Endometrial microvascular endothelial cells (primary cell): ENCODE data around the gene THAP4. TPM values are rescaled to one million over a fixed set of nuclear protein-coding genes. Genes with fewer than 3 reads are reported as not detected.
"Not testable (repeated sequence)": the region's sequence is repeated elsewhere in the genome, so short reads cannot be mapped to it uniquely, and the experiment has no call there.

ENCODE experiments used
- in situ Hi-C: cut with HindIII; loops from 2 replicates; pipeline ENCODE4 v1.10.0; 2017; ENCODE audit warnings: low sequenced_read_pairs, low pct_unique_long_range_greater_than_20kb; ENCODE audit errors: inconsistent ontology term
- total RNA-seq: library from RNA; depleted of rRNA; stranded (reverse); fragments of >200 nt; gene quantifications from one replicate; pipeline ENCODE4 v1.2.3, GENCODE V29; 2015; ENCODE audit errors: inconsistent ontology term

THAP4 gene
- total RNA-seq, 1 donor from 2014 or later, result 47.6 TPM

DNA sequence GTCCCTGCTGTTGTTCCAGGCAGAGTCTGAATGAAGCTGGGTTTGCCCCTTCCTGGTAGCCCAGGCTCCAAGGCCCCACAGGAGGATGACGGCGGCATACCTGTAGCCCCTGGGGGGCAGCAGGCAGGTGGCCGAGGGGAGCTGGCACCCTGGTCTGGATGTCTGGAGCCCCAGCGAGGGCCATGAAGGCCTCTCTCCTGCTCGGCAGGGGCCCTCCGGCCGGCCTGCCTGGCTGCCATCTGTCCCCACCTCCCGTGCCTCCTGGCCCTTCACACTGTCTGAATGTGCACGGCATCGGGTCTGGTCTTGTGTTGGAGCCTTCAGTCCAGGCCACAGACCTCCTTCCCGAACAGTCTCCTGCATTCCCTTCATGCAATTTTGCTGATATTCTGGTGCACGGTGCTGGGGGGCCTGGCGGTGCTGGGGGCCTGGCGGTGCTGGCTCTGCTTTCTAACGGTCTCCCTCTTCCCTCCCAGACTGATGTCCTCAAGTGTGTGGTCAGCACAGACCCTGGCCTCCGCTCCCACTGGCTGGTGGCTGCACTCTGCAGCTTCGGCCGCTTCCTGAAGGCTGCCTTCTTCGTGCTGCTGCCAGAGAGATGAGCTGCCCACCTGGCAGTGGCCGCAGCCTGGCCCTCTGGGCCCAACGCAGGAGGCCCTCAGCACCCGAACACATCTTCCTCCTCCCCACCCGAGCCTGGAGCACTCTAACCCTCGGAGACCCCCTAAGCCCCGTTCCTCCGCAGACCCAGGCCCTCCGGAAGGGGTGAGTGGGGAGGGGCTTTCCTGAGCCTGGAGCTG lies 64.9 kb downstream of the THAP4 start:
- in situ Hi-C loops, result no loop called here

DNA sequence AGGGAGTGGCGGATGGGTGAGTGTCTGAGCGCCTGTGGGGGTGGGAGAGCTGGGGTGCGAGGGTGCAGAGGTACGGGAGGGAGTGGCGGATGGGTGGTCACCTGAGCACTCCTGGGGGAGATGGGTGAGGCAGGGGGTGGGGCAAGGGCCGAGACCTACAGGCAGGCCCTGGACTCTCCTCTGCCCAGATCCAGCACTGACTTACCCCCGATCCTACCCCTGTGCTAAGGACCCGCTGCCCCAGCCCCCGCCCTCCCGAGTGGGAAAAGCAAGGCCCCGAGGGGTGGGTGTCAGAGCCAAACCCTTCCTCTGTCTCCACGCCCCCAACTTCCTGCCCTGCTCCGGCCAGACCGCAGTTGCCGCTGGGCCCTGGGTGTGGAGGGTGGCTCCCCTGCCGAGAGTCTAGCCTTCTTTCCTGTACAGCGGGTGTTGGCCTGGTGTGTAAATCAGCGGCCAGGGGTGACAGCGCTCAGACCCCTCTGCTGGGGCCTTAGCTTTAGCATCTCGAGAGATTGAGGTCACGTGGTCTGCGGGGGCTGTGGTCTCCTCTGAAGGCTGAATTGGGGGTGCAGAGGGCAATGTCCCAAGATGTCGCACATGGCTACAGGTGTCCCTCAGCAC lies 65.9 kb downstream of the THAP4 start:
- in situ Hi-C loops, result no loop called here

DNA sequence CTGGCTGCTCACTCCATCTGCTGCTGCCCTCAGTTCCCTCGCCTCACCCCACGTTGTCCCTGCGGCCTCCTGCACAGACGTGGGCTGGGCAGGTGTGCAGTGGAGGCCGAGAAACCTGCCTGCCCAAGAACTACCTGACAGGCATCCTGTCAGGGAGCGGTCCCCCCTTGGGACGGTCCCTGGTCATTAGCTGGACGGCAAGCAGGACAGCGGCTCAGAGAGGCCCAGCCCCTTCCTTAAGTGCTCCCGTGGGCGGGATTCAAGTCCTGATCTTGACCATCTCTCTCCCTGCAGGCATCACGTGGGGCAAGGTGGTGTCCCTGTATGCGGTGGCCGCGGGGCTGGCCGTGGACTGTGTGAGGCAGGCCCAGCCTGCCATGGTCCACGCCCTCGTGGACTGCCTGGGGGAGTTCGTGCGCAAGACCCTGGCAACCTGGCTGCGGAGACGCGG lies 67.1 kb downstream of the THAP4 start:
- in situ Hi-C loops, result no loop called here

- in situ Hi-C loops, result no loop called here
These were observed 68.2 kb downstream of the THAP4 start for GRCh38 chr2:241568726-241569125.

DNA sequence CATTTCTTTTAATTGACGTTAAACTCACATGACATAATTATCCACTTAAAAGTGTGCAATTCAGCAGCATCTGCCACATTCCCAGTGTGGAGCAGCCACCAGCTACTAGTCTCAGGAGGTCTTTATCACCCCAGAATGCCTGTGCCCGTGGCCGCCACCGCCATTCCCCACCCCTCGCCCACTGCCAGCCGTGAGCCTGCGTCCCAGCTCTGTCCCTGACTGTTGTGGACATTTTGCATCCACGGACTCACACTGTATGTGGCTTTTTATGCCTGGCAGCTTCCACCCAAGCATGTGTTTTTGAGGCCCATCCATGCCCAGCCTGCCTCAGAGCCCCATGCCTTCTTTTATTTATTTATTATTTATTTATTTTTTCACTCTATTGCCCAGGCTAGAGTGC lies 69.2 kb downstream of the THAP4 start:
- in situ Hi-C loops, result no loop called here

- in situ Hi-C loops, result not testable (repeated sequence)
These were observed 69.7 kb downstream of the THAP4 start for GRCh38 chr2:241567266-241567665.

- in situ Hi-C loops, result no loop called here
These were observed 70.5 kb downstream of the THAP4 start for GRCh38 chr2:241566468-241566867.

GRCh38 chr2:241566021-241566420 lies 70.9 kb downstream of the THAP4 start:
- in situ Hi-C loops, result not testable (repeated sequence)

DNA sequence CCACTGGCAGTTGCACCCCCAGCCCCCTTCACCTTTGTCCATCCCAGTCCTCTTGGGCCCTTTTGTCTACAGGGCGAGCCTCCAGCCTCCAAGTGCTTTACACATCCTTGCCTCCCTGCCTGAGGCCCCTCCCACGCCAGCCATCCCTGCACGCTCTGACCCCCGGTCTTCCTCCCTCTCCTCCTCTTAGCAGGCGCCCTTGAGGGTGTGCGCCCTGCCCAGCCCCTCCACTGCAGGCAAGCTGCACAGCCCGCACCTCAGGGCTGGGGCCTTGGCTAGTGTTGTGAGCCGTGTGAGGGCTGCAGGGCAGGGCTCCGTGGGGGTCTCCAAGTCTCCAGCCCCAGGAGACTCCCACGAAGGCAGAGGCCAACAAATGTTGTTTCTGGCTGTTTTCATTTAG lies 71.5 kb downstream of the THAP4 start:
- in situ Hi-C loops, result no loop called here

DNA sequence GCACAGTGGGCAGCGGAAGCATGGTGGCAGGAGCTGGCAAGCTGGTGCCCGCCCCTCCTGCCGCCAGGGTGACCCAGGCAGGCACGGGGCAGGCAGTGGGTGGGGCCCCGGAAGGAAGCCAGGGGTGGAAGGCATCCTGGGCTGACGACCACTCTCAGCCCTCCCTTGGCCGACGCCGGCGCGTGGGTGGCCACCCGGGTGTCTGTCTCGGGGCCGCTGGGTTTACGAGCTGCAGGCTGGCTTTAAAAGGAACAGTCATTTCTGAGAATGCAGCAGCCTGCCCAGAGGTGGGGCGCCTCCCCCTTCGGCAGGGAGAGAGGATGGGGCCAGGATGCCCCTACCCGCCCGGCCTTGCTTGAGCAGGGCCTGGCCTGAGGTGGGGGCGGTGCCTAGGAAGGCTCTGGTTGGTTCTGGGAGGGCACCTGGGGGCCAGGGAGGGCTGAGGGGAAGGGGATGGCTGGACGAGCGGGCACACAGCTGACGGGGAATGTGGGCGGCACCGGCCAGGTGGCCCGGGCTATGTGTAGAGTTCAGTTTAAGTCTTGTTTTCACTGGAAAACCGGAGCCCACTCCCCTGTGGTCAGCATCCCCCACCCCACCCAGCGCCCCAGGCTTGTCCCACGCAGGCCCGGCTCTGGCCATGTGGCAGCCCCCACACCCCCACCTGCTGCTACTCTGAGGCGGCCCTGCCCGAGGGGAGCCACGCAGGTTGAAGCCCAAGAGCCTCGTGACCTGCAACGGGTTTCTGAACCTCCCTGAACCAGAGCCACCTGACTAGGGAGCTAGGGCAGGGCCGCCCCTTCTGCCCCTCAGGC lies 72.2 kb downstream of the THAP4 start:
- in situ Hi-C loops, result no loop called here

DNA sequence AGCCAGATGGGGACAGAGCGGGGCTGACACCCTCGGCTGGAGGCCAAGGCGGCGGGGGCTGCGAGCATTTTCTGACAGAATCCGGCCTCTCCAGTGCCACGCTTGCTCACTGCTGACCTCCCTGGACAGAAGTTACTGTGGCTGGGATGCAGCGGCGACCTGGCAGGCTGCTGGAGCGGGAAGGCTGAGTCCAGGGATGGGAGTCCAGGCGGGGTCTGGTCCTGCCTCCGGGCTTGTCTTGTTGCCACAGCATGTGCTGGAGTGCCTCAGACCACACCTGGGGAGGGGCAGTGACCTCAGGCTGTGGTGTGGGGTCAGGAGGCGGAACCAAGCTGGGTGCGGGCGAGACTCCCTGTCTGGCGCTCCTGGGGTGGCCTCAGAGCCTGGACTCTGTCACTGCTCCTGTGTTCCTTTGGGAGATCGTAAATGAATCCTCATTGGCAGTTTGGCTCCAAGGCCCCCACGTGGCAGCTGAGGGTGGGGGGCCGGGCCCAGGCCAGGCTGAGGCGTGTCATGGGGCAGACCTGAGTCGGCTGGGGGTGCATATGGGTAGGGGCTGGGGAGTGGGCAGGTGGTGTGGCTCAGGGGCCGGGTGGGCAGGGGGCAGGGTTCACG lies 72.9 kb downstream of the THAP4 start:
- in situ Hi-C loops, result no loop called here

DNA sequence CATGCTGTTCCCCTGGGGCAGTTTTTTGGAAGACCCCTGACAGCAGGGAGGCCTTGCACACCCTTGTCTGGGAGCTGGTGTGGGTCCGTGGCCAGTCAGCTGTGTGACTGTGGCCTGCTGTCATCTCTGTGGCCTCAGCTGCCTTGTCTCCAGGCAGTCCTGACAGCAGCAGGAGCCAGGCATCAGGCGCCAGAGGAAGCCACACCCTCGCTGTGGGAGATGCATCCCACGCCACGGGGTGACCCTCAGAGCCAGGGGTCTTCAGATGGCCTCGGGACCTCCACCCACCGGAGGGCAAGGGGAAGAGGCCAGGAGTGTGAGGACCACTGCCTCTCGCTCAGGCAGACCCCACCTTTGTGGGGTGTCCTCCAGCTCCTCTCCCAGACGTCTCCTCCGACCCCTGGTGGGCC lies 73.4 kb downstream of the THAP4 start:
- in situ Hi-C loops, result no loop called here

DNA sequence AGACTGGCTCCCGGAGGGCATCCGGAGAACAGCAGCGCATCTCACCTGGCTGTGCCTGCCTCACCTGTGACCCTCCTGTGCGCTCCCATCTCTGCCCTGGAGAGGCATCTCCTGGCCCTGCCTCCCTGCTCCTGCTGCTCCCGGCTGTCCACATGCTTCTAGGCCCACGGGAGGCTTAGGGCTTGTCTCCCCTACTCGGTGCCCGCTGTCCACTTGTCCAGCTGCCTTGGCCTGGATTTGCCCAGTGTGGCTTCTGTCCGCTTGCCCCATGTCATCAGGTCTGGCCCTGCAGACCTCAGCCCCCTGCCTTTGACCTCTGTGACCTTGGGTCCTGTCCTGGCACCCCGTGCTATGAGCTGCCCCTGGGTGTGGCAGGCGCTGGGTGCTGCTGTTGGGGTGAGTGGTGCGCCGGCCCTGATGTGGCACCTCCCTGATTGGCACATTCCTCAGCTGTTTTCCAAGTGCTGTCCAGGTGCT lies 73.9 kb downstream of the THAP4 start:
- in situ Hi-C loops, result no loop called here

DNA sequence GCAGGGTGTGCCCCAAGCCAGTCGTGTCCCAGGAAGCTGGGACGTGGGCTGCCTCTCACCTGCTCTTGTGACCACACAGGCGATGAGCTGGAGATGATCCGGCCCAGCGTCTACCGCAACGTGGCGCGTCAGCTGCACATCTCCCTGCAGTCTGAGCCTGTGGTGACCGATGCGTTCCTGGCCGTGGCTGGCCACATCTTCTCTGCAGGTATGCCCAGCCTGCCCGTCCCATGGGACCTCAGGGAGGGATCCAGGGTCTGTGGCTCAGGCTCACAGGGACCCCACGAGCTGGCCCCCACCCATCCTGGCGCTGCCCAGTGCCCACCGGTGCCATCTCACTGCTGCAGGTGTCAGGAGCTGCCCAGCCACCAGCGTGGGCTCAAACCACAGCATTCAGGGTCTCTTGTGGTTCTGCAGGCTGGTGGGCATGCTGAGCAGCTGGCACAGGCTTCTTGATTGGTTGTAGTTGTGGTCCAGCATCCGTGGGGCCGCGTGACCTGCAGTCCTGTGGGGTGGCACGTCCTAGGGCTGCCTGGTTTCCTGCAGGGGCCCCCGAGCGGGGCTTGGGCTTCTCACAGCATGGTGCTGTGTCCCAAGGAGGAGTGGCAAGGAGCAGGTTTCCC lies 74.6 kb downstream of the THAP4 start:
- in situ Hi-C loops, result no loop called here

DNA sequence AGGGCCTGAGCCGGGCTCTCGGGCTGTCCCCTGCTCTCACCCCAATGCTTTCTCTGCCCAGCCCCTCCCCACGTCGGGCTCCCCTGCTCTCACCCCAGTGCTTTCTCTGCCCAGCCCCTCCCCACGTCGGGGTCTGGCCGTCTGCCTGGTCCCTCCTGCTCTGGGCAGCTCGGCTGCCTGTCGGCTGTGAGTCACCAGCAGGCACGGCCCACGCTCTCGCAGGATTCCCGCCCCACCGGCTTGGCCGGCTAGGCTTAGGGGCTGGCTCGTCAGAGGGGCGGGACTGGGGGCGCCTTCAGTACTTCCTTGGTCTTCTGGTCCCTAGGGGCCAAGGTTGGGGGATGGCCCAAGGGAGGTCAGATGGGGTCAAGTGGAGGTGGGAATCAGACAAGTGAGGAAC lies 75.1 kb downstream of the THAP4 start:
- in situ Hi-C loops, result no loop called here

GRCh38 chr2:241560883-241561474 lies 76.0 kb downstream of the THAP4 start:
- in situ Hi-C loops, result no loop called here

DNA sequence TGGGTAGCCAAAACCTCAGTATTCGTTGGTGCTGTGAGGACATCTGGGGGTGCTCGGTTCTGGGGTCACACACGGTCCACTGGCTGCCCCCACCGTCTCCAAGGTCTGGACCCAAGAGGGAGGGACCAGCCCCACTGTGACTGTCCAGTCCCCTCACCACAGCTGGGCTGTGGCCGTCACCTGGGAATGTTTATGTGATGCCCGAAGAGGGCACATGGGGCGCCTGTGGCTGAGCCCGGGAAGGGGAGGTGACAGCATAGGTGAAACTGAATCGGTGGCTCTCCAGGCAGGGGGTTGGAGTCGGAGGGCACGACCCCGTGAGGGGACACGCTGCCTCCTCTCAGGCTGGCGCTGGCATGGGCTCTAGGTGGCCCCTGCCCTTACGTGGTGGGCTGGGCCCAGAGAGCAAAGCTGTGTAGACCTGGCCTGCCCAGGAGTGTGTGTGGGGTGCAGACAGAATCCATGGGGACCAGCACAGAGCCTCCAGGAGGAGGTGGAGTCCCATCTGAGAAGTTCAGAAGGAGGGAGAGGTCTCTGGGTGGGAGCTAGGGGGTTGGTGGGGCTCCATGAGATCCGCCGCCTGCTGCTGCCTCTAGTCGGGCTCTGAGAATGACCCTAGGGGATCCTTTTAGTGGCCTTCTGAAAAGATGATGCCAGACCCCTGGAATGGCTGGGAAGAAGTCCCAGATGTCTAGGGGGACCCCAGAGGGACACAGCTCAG lies 76.6 kb downstream of the THAP4 start:
- in situ Hi-C loops, result no loop called here
